Stimulated activated naive CD8-positive, alpha-beta T cell treated with anti-CD3 and anti-CD28 coated beads, Interleukin-15, Interleukin-2, amounts not matched to agents 100 U/mL and 50 U/mL, for 24 hours (primary cell): ENCODE results near the gene VAV2.

Experiments used
- ATAC-seq: fragments of 150-1000 bp; cut with Tn5 transposase; one replicate; pipeline ENCODE4 v1.10.0; 2021
- DNase-seq: peaks from one replicate; pipeline ENCODE4 v3.0.0; 2021

The VAV2 gene

DNA sequence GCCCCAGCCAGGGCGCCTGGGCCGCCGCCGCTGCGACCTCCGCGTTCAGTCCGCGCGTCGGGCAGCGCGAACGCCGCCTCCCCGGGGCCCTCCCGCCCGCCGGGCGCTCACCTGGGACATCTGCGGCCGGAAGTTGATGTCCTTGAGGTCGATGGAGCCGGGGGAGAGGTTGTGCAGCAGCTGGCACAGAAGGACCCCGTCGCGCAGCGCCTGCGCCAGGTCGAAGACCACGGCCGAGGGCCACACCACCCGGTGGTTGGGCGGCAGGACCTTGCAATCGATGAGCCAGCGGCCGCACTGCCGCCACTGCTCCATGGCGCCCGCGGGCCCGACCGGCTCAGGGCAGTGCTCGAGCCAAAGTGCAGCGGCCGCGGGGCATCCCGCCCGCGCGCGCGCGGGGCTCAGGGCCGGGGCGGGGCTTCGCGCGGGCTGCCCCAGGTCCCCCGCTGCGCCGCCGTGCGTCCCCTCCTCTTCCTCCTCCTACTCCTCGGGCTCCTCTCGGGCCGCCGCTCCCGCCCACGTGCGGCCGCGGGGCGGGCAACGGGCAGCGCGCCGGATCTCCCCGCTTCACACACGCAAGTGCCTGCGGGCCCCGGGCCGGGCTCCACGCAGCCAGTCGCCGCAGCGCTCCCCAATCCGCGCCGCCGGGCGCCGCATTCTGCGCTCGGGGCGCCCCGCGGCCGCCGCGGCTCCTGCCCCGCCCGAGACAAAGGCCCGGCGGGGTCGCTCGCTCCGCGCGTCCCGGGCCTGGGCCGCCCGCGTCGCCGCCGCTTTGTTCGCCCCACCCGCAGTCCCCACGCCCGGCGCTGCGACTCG, at the start of gene VAV2:
TSS of gene VAV2 (minus strand) at position 361 of the 816 bp plus-strand sequence. CDS start at position 315, 46 bp downstream.
- peak; percentile 55 for DNase-seq
- ATAC-seq, result peak; percentile 45

GRCh38 chr9:134041649-134041962, 49.5 kb upstream of the VAV2 start:
- no peak for ATAC-seq
- no peak for DNase-seq

GRCh38 chr9:134040781-134041648, 48.9 kb upstream of the VAV2 start:
- DNase-seq (no peak), ATAC-seq (no peak)

DNA sequence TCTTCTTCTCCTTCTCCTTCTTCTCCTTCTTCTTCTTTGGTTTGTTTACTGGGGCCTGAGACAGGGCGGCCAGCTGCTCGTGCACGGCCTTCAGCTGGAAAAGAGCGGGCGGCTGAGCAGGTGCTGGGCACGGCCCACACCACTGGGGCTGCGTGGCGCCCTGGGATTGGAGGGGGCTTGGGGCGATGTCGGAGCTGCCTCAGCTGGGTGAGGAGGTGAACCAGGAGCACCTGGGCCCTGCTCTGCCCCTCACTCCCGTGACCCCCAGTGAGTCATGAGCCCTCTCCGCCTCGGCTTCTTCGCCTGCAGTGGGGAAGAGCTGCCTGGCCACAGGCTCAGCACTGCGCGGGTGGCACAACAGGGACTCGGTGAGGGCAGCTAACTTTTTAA, 48.0 kb upstream of the VAV2 start:
- ATAC-seq (no peak), DNase-seq (no peak)

- ATAC-seq, result no peak
- no peak for DNase-seq
These were observed 47.5 kb upstream of the VAV2 start for GRCh38 chr9:134039386-134040175.

GRCh38 chr9:134037641-134038040, 45.5 kb upstream of the VAV2 start:
- ATAC-seq (no peak), DNase-seq (no peak)

DNA sequence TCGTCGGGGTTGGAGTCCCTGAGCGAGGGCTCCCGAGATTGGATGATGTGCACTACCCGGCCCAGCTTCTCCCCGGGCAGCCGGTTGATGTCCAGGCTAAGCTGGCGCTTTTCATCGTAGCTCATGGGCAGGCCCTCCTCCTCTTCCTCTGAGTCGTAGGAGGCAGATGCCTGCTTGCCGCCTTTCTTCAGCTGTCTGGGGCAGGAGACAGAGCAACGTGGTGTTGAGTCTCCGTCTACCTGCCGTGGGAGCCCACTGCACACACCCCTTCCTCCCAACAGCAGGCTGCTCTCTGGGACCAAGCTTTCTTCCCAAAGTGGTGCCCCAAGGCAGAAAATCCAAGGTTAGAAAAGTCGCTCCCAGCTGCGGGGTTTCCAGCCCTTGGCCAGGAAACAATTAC, 44.0 kb upstream of the VAV2 start:
- DNase-seq (no peak), ATAC-seq (no peak)

GRCh38 chr9:134035041-134036039, 43.2 kb upstream of the VAV2 start:
- ATAC-seq (no peak), DNase-seq (no peak)

- ATAC-seq (no peak), DNase-seq (no peak)
These were observed 42.3 kb upstream of the VAV2 start for GRCh38 chr9:134034215-134035040.

DNA sequence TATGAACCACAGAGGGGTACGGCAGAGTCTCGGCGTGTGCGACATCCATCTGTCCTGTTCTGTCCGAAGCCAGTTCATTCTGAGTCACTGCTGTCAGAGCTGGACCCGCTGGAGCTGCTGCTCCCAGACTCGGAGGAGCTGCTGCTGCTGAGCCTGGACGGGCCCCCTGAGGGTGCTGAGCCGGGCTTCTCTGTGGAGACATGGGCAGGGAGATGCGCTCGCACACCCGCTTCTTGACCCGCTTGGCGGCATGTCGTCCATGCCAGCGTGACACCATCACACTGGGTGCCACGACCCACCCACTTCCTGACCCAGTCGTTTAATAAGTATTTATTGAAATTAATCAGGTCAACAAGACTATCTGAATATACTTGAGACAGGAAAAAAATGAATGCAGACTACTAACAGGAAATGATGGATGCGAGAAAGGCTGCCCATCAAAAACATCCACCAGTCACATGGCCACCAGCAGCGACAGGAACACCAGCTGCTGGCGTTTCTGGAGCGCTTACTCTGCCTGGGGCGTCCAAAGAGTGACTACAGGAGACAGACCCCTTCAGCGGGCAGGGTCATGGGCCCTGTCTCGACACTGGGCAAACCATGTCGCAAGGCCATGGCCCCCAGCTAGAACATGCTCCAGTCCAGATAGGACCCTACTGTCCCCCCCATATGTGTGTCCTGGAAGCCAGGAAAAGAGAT, 41.5 kb upstream of the VAV2 start:
- ATAC-seq (no peak), DNase-seq (no peak)

DNA sequence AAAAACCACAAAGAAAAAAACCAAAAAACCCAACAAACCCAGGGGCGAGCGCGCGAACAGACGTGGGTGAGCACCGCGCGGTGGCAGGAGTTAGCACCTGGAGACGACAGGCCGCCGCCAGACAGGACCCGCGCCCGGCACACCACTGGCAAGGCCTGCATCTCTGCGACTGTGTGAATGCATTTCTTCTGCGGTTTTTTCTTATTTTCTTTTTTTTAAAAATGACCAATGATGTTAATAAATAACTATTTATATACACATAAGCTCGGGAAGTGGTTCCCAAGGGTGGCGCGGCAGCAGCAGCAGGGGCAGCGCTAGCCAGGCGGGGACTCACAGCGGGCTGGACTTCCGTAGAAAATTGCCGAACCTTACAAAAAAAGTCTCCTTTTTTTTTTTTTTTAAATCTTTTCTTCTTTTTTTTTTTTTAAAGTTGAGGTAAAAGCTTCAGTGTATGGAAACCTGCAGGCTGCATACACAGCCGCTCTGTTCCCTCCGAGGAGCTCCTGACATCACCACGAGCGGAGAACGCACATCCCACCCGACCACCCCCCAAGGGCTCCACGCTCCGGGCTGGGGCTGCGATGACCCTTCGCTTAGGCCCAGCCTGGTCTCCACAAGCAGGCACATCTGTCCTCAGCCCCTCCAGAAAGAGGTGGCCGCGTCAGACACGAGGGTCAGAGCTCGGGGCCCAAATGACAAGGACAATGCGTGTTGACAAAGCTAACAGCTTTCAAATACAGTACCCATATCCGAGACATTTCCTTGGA, 40.5 kb upstream of the VAV2 start:
- no peak for ATAC-seq
- DNase-seq, result no peak

GRCh38 chr9:134031783-134032182, 39.7 kb upstream of the VAV2 start:
- ATAC-seq, result no peak

GRCh38 chr9:134030821-134031470, 38.8 kb upstream of the VAV2 start:
- no peak for DNase-seq
- no peak for ATAC-seq

More at GRCh38 chr9:134031783-134032182, 39.7 kb upstream of the VAV2 start:
- DNase-seq, result no peak

GRCh38 chr9:134029248-134030226, 37.4 kb upstream of the VAV2 start:
- no peak for ATAC-seq
- DNase-seq, result no peak

DNA sequence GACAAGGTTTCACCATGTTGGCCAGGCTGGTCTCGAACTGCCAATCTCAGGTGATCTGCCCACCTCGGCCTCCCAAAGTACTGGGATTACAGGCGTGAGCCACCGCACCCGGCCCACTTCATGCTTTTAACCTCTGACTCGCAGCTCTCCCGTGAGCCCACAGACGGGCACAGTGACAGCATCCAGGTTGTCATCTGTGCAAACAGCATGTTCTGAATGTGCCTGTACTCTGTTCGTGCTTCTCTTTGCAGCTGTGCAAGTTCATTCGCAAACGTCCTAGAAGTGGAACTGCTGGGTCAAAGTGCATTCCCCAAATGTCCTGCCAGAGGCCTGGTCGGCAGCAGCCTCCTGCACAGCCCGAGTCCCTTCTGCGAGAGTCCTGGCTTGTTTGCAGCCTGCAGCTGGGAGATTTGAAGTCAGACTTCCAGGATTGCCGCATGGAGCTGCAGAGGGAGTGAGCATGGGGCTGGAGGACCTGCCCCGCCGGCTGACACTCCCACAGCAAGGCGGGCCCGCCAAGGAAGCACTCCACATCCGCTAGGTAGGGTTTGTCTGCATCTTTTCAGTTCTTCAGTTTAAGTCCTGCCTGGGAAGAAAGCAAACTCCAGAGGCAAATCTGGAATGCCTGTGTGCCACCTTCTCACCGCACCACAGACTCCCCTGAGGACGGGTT, 36.6 kb upstream of the VAV2 start:
- DNase-seq (no peak), ATAC-seq (no peak)

DNA sequence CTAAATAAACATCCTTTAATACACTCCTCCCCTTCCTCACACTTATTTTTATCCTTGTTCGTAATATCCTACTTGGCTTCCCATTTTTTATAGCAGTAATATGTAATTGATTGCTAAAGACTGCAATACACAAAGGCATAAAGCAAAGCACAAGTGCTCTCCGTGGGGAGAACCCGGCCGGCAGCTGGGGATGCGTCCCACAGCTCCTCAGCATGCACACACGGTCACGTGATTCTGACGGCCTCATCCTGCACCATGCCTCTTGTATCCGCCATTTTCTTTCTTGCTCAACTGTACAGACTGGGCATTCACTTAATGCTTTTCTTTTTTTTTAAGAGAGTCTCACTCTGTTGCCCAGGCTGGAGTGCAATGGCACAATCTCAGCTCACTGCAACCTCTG, 36.0 kb upstream of the VAV2 start:
- ATAC-seq (no peak), DNase-seq (no peak)

GRCh38 chr9:134027561-134027960, 35.4 kb upstream of the VAV2 start:
- DNase-seq (no peak), ATAC-seq (no peak)
